Caco-2 (cell line): Measurements from ENCODE around the gene CIITA. TPM values are rescaled to one million over a fixed set of nuclear protein-coding genes. Genes with fewer than 3 reads are reported as not detected.

Source experiments
- BruUV-seq: library from RNA; stranded (reverse); fragments of 400-500 nt; replicated peaks from 2 replicates; lab custom pipeline; 2021; lab: Mats Ljungman, UMichigan
- CTCF ChIA-PET: fragments of 300-600 bp; sonication (Branson Sonifier 250); formaldehyde crosslinking; loops from one replicate; lab custom pipeline; 2022; ENCODE audit warnings: antibody characterized with exemption; lab: Charles Lee
- POLR2A ChIA-PET: fragments of 300-600 bp; sonication (Branson Sonifier 250); formaldehyde crosslinking; loops from one replicate; lab custom pipeline; 2022; ENCODE audit warnings: antibody characterized with exemption; lab: Charles Lee
- DNase-seq, 2 experiments: peaks; one replicate each; pipeline versions ENCODE4 v3.0.0 to v3.0.0-alpha.2; 2020 to 2022
- H3K27me3 ChIP-seq: replicated peaks from 2 replicates; pipeline ENCODE4 v1.6.0; 2011; ENCODE audit warnings: low read length; ENCODE audit not compliant: control insufficient read depth, insufficient read depth
- H3K36me3 ChIP-seq: 2 replicates; pipeline ENCODE4 v1.5.1; 2011; ENCODE audit warnings: low read length; ENCODE audit not compliant: control insufficient read depth, insufficient read depth
- H3K4me1 ChIP-seq: fragments of 250-450 bp; sonication (Bioruptor Pico); 2 replicates; pipeline ENCODE4 v1.5.1; 2020; ENCODE audit warnings: mild to moderate bottlenecking
- H3K4me3 ChIP-seq: 2 replicates; pipeline ENCODE4 v1.5.1; 2011; ENCODE audit warnings: low read depth, mild to moderate bottlenecking, control low read depth, low read length
- H3K9me3 ChIP-seq: fragments of 250-450 bp; sonication (Bioruptor Pico); 2 replicates; pipeline ENCODE4 v1.5.1; 2020; ENCODE audit warnings: mild to moderate bottlenecking, moderate library complexity
- H3K27ac Mint-ChIP-seq: one replicate; pipeline ENCODE4 v1.8.0; 2022; ENCODE audit warnings: mixed read lengths; ENCODE audit not compliant: unreplicated experiment
- H3K27me3 Mint-ChIP-seq: one replicate; pipeline ENCODE4 v1.8.0; 2022; ENCODE audit warnings: mixed read lengths; ENCODE audit not compliant: insufficient read depth, unreplicated experiment
- H3K36me3 Mint-ChIP-seq: one replicate; pipeline ENCODE4 v1.8.0; 2022; ENCODE audit warnings: mild to moderate bottlenecking, mixed read lengths; ENCODE audit not compliant: insufficient read depth, unreplicated experiment
- H3K4me1 Mint-ChIP-seq: one replicate; pipeline ENCODE4 v1.8.0; 2022; ENCODE audit warnings: low read depth, mixed read lengths; ENCODE audit not compliant: unreplicated experiment
- H3K4me3 Mint-ChIP-seq: one replicate; pipeline ENCODE4 v1.8.0; 2022; ENCODE audit warnings: mild to moderate bottlenecking, moderate library complexity, mixed read lengths; ENCODE audit not compliant: unreplicated experiment
- H3K9me3 Mint-ChIP-seq: one replicate; pipeline ENCODE4 v1.8.0; 2022; ENCODE audit warnings: mixed read lengths; ENCODE audit not compliant: unreplicated experiment
- CTCF ChIP-seq, 2 experiments: fragments of 200-600 bp in 1 of 2; IDR thresholded peaks; 1 replicate in 1 of 2; 2 replicates in 1 of 2; pipeline versions ENCODE4 v1.5.1 to v1.8.0; 2011 to 2022; ENCODE audit warnings: antibody characterized with exemption in 1 of 2, control low read depth in 1 of 2, inconsistent platforms in 1 of 2, low read depth in 1 of 2, low read length in 1 of 2, mild to moderate bottlenecking in 1 of 2, moderate library complexity in 1 of 2; ENCODE audit not compliant: insufficient read depth in 1 of 2, severe bottlenecking in 1 of 2, unreplicated experiment in 1 of 2
- intact Hi-C: fragments of 100-400 bp; cut with micrococcal nuclease; formaldehyde crosslinking; loops from one replicate; pipeline ENCODE4 v1.10.0; 2022; ENCODE audit not compliant: unreplicated experiment
- total RNA-seq: library from RNA; stranded (reverse); gene quantifications from 2 replicates; pipeline ENCODE4 v1.2.3, GENCODE V29; 2022

CIITA gene
- total RNA-seq, 1 experiment from 2014 or later = 0.27 TPM

- no TSS peak for BruUV-seq
- H3K27me3 Mint-ChIP-seq = peaks cover 6% of the 10 kb centered on the region
- no peak overlapping the region for H3K4me3 Mint-ChIP-seq
- Histone ChIP-seq H3K4me1 (no peaks in the 10 kb centered on the region), H3K9me3 (no peaks in the 10 kb centered on the region), H3K4me3 (no peak overlapping the region), H3K27me3 (no peaks in the 10 kb centered on the region; the same call in 1 of the 2 replicates), H3K36me3 (no peaks in the 10 kb centered on the region)
- DNase-seq = no peak
- POLR2A ChIA-PET = no interaction called here
- no peaks in the 10 kb centered on the region for H3K36me3 Mint-ChIP-seq
- H3K4me1 Mint-ChIP-seq = no peaks in the 10 kb centered on the region
- H3K27ac Mint-ChIP-seq = no peak overlapping the region
- intact Hi-C loops = no loop called here
- H3K9me3 Mint-ChIP-seq = no peaks in the 10 kb centered on the region
- CTCF ChIA-PET = no interaction called here
- no peak for TF ChIP-seq CTCF (IDR thresholded peaks at IDR 0.05; ENCODE audit: insufficient read depth in 1 of 2, low read depth in 1 of 2, low read length in 1 of 2, severe bottlenecking in 1 of 2, unreplicated experiment in 1 of 2)
Observed at GRCh38 chr16:10838621-10839278, 38.3 kb upstream of the CIITA start.

GRCh38 chr16:10839279-10839666 is 37.7 kb upstream of the CIITA start:
- peaks cover 6% of the 10 kb centered on the region for H3K27me3 Mint-ChIP-seq
- DNase-seq = no peak
- Histone ChIP-seq H3K4me1 (no peaks in the 10 kb centered on the region), H3K36me3 (no peaks in the 10 kb centered on the region), H3K27me3 (no peaks in the 10 kb centered on the region; the same call in 1 of the 2 replicates), H3K9me3 (no peaks in the 10 kb centered on the region), H3K4me3 (no peak overlapping the region)
- ChIA-PET CTCF (no interaction called here), POLR2A (no interaction called here)
- no peaks in the 10 kb centered on the region for H3K36me3 Mint-ChIP-seq
- H3K27ac Mint-ChIP-seq = no peak overlapping the region
- TF ChIP-seq CTCF (IDR thresholded peaks at IDR 0.05; ENCODE audit: insufficient read depth in 1 of 2, low read depth in 1 of 2, low read length in 1 of 2, severe bottlenecking in 1 of 2, unreplicated experiment in 1 of 2) = no peak
- BruUV-seq = no TSS peak
- H3K4me1 Mint-ChIP-seq = no peaks in the 10 kb centered on the region
- intact Hi-C loops = no loop called here
- no peak overlapping the region for H3K4me3 Mint-ChIP-seq
- no peaks in the 10 kb centered on the region for H3K9me3 Mint-ChIP-seq

- no peaks in the 10 kb centered on the region for H3K4me1 Mint-ChIP-seq
- ChIA-PET POLR2A (no interaction called here), CTCF (no interaction called here)
- BruUV-seq = no TSS peak
- no peak overlapping the region for H3K27ac Mint-ChIP-seq
- no peaks in the 10 kb centered on the region for H3K9me3 ChIP-seq
- H3K9me3 Mint-ChIP-seq = no peaks in the 10 kb centered on the region
- no peaks in the 10 kb centered on the region; the same call in 1 of the 2 replicates for H3K27me3 ChIP-seq
- no peak for DNase-seq
- no peaks in the 10 kb centered on the region for H3K36me3 Mint-ChIP-seq
- intact Hi-C loops = no loop called here
- no peaks in the 10 kb centered on the region for H3K36me3 ChIP-seq
- no peaks in the 10 kb centered on the region for H3K4me1 ChIP-seq
- no peak overlapping the region for H3K4me3 ChIP-seq
- H3K4me3 Mint-ChIP-seq = no peak overlapping the region
- TF ChIP-seq CTCF (IDR thresholded peaks at IDR 0.05; ENCODE audit: insufficient read depth in 1 of 2, low read depth in 1 of 2, low read length in 1 of 2, severe bottlenecking in 1 of 2, unreplicated experiment in 1 of 2) = no peak
- H3K27me3 Mint-ChIP-seq = peaks cover 9% of the 10 kb centered on the region
Observed at GRCh38 chr16:10840703-10841102, 36.3 kb upstream of the CIITA start.
